ENCODE measurements around the gene DENND11. TPM values are rescaled to one million over a fixed set of nuclear protein-coding genes. Genes with fewer than 3 reads are reported as not detected.
A peak's percentile ranks its signal among the peaks of the same experiment; 100 is the strongest.

DENND11 gene
- total RNA-seq, 3 donors from 2014 or later: 15.4 to 16.1 (median 15.8) TPM

- DNase-seq (no peak), ATAC-seq (no peak)
- Mint-ChIP-seq H3K9me3 (no peaks in the 10 kb centered on the region), H3K4me1 (ENCODE audit: low read depth) (peaks cover 7% of the 10 kb centered on the region), H3K36me3 (ENCODE audit: insufficient read depth) (peaks cover 29% of the 10 kb centered on the region), H3K27me3 (ENCODE audit: low read depth) (no peaks in the 10 kb centered on the region), H3K4me3 (no peak overlapping the region)
Observed at GRCh38 chr7:141660259-141660658, 41.7 kb downstream of the DENND11 start.

- no peak for DNase-seq
- H3K4me1 Mint-ChIP-seq (ENCODE audit: low read depth): peaks cover 8% of the 10 kb centered on the region
- no peak overlapping the region for H3K4me3 Mint-ChIP-seq
- no peaks in the 10 kb centered on the region for H3K27me3 Mint-ChIP-seq (ENCODE audit: low read depth)
- peaks cover 30% of the 10 kb centered on the region for H3K36me3 Mint-ChIP-seq (ENCODE audit: insufficient read depth)
- ATAC-seq: no peak
- no peaks in the 10 kb centered on the region for H3K9me3 Mint-ChIP-seq
Observed at GRCh38 chr7:141659501-141659900, 42.5 kb downstream of the DENND11 start.

DNA sequence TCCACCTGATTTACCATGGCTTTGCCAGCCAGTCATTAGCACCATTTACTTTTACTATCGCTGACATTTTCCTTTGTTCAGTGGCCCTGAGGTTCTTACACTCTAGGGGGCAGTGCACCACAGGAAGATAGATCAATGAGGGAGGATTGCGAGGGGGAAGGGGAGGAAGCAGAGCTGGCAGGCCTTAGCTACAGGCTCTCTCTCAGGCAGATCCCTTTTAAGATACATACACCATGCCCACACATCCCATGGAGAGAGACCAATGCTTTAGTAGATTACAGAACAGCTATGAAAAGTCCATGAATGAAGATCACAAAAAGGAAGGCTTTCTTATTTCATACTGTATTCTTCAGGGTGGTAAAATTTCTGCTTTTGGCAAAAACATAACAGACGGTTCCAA lies 47.4 kb downstream of the DENND11 start:
- Mint-ChIP-seq H3K9me3 (no peaks in the 10 kb centered on the region), H3K4me1 (ENCODE audit: low read depth) (peaks cover 5% of the 10 kb centered on the region), H3K4me3 (no peak overlapping the region), H3K27me3 (ENCODE audit: low read depth) (no peaks in the 10 kb centered on the region), H3K36me3 (ENCODE audit: insufficient read depth) (peaks cover 18% of the 10 kb centered on the region)
- peak; percentile 90 to 93 for ATAC-seq
- peak; percentile 44 for DNase-seq

DNA sequence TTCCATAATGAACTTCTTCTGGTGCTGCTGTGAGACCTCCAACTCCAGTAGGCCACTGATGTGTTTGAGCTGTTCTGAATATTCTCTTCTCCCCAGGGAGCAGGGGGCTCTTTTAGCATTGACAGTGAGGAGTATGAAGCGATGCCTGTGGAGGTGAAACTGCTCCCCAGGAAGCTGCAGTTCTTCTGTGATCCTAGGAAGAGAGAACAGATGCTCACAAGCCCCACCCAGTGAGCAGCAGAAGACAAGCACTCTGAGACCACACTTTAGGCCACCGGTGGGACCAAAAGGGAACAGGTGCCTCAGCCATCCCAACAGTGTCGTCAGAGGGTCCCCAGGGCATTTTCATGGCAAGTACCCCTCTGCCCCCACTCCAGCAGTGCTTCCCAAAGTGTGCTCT lies 49.3 kb downstream of the DENND11 start:
- H3K36me3 Mint-ChIP-seq (ENCODE audit: insufficient read depth): peaks cover 20% of the 10 kb centered on the region
- ATAC-seq (no peak), DNase-seq (no peak)
- no peaks in the 10 kb centered on the region for H3K9me3 Mint-ChIP-seq
- no peaks in the 10 kb centered on the region for H3K27me3 Mint-ChIP-seq (ENCODE audit: low read depth)
- peaks cover 5% of the 10 kb centered on the region for H3K4me1 Mint-ChIP-seq (ENCODE audit: low read depth)
- H3K4me3 Mint-ChIP-seq: no peak overlapping the region

Other genes starting within 250 kb of the DENND11 start
- 10 to 100 TPM; 79.9 to 94.5 (median 90.2) TPM for gene AGK, start 150.8 kb downstream of the DENND11 start, total RNA-seq
- gene WEE2, start 6.2 kb upstream of the DENND11 start, total RNA-seq: not detected
- 100 to 1,000 TPM; 326 to 387 (median 369) TPM for gene SSBP1, start 36.2 kb upstream of the DENND11 start, total RNA-seq
- gene TAS2R3, start 61.9 kb upstream of the DENND11 start, total RNA-seq: under 1 TPM; 0.29 to 0.61 (median 0.43) TPM
- gene TAS2R4, start 74.5 kb upstream of the DENND11 start, total RNA-seq: under 1 TPM; 0.20 to 0.42 (median 0.22) TPM
- under 1 TPM; 0.20 to 0.69 (median 0.35) TPM for gene TAS2R5, start 88.1 kb upstream of the DENND11 start, total RNA-seq
- gene PRSS37, start 139.3 kb upstream of the DENND11 start, total RNA-seq: not detected
- not detected for gene OR9A4, start 214.2 kb upstream of the DENND11 start, total RNA-seq
- gene CLEC5A, start 244.8 kb upstream of the DENND11 start, total RNA-seq: not detected